Progenitor cell of endocrine pancreas (in vitro differentiated cells): ENCODE measurements around the gene TMEM43. TPM values are rescaled to one million over a fixed set of nuclear protein-coding genes. Genes with fewer than 3 reads are reported as not detected.

Experiments used
- DNase-seq: peaks from one replicate; pipeline ENCODE4 v3.0.0; 2021; ENCODE audit warnings: low spot score; ENCODE audit not compliant: unreplicated experiment
- H3K27ac Mint-ChIP-seq: 2 replicates; pipeline ENCODE4 v1.8.0; 2021; ENCODE audit warnings: mild to moderate bottlenecking, moderate library complexity, mixed read lengths
- H3K27me3 Mint-ChIP-seq: 2 replicates; pipeline ENCODE4 v1.8.0; 2021; ENCODE audit warnings: mixed read lengths
- H3K36me3 Mint-ChIP-seq: 2 replicates; pipeline ENCODE4 v1.8.0; 2022; ENCODE audit warnings: mixed read lengths; ENCODE audit not compliant: insufficient read depth
- H3K4me1 Mint-ChIP-seq: 2 replicates; pipeline ENCODE4 v1.8.0; 2021; ENCODE audit warnings: low read depth, mixed read lengths
- H3K4me3 Mint-ChIP-seq: 2 replicates; pipeline ENCODE4 v1.8.0; 2021; ENCODE audit warnings: low read depth, mild to moderate bottlenecking, moderate library complexity, mixed read lengths
- H3K9me3 Mint-ChIP-seq: 2 replicates; pipeline ENCODE4 v1.8.0; 2021; ENCODE audit warnings: low read depth, mixed read lengths
- total RNA-seq: library from RNA; stranded (reverse); gene quantifications from 2 replicates; pipeline ENCODE4 v1.2.1, GENCODE V29; 2021
- TF ChIP-seq, protein P1 (sequence below): fragments of 200-600 bp; sonication (generic); IDR thresholded peaks from one replicate; pipeline ENCODE4 v1.5.0; 2021; ENCODE audit warnings: antibody characterized with exemption, mild to moderate bottlenecking; ENCODE audit not compliant: unreplicated experiment

Gene TMEM43
- total RNA-seq, 1 donor from 2014 or later = 40.0 TPM

DNA sequence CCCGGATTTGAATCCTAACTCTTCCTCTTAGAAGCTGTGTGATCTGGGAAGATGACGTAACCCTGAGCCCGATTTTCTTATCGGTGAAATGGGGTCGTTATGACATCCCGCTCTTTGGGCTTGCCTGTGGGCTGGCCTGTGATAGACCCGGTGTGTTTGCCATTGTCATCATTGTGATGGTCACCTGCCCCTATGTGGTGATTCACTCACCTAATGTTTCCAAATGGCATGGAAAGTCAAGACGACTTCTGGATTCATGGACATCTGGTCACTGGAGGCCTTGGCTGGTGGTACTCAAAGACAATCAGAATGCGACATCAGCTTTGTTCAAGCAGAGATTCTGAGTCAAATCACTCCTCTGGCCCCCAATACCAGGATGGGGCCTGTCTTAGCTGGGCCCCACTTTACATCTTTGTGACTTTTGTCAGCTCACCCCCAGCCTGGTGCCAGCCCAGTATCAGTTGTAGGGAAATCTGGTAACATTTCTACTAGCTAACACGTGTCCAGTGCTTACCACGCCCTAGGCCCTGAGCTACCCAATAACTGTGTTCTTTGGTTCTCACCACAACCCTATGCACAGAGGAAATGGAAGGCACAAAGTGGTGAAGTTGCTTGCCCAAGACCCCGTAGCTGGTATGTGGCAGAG is 2.8 kb downstream of the TMEM43 start:
- Mint-ChIP-seq H3K36me3 (peaks cover 16% of the 10 kb centered on the region), H3K4me1 (peaks cover 17% of the 10 kb centered on the region), H3K9me3 (no peaks in the 10 kb centered on the region), H3K4me3 (no peak overlapping the region), H3K27ac (no peak overlapping the region), H3K27me3 (no peaks in the 10 kb centered on the region)
- DNase-seq = no peak
- TF ChIP-seq, protein P1, sequence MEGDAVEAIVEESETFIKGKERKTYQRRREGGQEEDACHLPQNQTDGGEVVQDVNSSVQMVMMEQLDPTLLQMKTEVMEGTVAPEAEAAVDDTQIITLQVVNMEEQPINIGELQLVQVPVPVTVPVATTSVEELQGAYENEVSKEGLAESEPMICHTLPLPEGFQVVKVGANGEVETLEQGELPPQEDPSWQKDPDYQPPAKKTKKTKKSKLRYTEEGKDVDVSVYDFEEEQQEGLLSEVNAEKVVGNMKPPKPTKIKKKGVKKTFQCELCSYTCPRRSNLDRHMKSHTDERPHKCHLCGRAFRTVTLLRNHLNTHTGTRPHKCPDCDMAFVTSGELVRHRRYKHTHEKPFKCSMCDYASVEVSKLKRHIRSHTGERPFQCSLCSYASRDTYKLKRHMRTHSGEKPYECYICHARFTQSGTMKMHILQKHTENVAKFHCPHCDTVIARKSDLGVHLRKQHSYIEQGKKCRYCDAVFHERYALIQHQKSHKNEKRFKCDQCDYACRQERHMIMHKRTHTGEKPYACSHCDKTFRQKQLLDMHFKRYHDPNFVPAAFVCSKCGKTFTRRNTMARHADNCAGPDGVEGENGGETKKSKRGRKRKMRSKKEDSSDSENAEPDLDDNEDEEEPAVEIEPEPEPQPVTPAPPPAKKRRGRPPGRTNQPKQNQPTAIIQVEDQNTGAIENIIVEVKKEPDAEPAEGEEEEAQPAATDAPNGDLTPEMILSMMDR = no peak

DNA sequence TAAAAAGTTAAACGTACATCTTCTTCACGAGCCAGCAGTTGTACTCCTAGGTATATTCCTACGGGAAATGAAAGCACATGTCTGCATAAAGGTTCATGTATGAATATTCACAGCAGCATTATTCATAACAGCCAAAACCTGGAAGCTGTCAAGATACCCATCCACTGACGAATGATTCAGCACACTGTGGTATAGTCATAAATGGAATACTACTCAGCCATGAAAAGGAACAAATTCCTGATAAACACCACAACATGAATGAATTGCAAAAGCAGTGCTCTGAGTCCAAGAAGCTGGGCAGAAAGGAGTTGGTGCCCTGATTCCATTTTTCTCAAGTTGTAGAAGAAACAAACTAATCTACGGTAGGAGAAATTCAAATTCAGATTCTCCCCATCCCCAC is 3.9 kb downstream of the TMEM43 start:
- peaks cover 10% of the 10 kb centered on the region for H3K4me1 Mint-ChIP-seq
- DNase-seq = no peak
- H3K27me3 Mint-ChIP-seq = no peaks in the 10 kb centered on the region
- H3K9me3 Mint-ChIP-seq = no peaks in the 10 kb centered on the region
- TF ChIP-seq, protein P1 = no peak
- H3K4me3 Mint-ChIP-seq = no peak overlapping the region
- peaks cover 16% of the 10 kb centered on the region for H3K36me3 Mint-ChIP-seq
- no peak overlapping the region for H3K27ac Mint-ChIP-seq

DNA sequence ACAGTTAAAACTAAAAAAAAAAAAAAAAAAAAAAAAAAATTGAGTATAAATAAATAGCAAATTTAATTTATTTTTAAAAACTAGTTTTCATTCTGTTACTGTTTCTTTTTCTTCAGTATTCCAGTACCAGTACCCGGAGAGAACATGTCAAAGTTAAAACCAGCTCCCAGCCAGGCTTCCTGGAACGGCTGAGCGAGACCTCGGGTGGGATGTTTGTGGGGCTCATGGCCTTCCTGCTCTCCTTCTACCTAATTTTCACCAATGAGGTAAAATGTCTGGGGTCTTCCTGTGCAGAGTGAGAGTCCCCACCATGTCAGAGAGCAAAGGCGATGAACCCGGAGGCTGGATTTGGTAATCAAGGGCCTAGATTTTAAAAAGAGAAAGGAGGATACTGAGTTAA is 4.4 kb downstream of the TMEM43 start:
- Mint-ChIP-seq H3K27ac (no peak overlapping the region), H3K4me3 (no peak overlapping the region), H3K36me3 (peaks cover 16% of the 10 kb centered on the region), H3K9me3 (no peaks in the 10 kb centered on the region), H3K4me1 (peaks cover 8% of the 10 kb centered on the region), H3K27me3 (no peaks in the 10 kb centered on the region)
- DNase-seq = no peak
- TF ChIP-seq, protein P1 = no peak

DNA sequence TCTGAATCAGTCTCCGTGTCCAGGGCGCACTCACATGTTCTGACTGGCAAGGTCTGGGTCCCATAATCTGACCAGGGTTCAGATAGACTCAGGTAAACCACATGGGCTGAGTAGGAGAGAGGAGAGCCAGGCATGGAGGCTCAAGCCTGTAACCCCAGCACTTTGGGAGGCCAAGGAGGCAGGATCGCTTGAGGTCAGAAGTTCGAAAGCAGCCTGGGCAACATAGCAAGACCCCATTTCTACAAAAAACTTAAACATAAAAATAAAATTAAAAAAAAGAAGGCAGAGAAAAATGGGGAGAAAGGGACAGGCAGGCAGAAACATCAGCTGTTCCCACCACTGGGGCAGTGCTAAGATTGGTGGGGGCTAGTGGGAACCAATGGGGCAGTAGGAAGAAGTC is 5.4 kb downstream of the TMEM43 start:
- peaks cover 8% of the 10 kb centered on the region for H3K4me1 Mint-ChIP-seq
- peaks cover 16% of the 10 kb centered on the region for H3K36me3 Mint-ChIP-seq
- no peak for DNase-seq
- TF ChIP-seq, protein P1 = no peak
- no peaks in the 10 kb centered on the region for H3K27me3 Mint-ChIP-seq
- H3K9me3 Mint-ChIP-seq = no peaks in the 10 kb centered on the region
- H3K4me3 Mint-ChIP-seq = no peak overlapping the region
- H3K27ac Mint-ChIP-seq = no peak overlapping the region

DNA sequence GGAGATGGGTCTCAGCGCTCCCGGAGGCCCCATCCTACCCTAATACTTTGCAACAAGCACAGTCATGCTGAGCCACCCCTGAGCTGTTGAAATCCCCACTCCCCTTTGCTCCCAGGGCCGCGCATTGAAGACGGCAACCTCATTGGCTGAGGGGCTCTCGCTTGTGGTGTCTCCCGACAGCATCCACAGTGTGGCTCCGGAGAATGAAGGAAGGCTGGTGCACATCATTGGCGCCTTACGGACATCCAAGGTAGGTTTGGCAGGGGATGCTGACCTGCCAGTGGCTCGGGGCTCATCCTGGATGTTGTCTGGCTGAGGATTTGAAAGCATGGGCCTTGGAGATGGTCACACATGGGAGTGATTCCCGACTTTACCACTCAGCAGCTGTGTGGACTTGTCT is 5.9 kb downstream of the TMEM43 start:
- Mint-ChIP-seq H3K4me1 (peaks cover 6% of the 10 kb centered on the region), H3K36me3 (peaks cover 16% of the 10 kb centered on the region), H3K4me3 (no peak overlapping the region), H3K27me3 (no peaks in the 10 kb centered on the region), H3K9me3 (no peaks in the 10 kb centered on the region), H3K27ac (no peak overlapping the region)
- TF ChIP-seq, protein P1 = no peak
- no peak for DNase-seq
